Breast epithelium (tissue), 3 donors: ENCODE measurements around the gene UACA.

Source experiments
- CTCF ChIP-seq, 3 donors: fragments of 450-650 bp; IDR thresholded peaks; one replicate each; pipeline ENCODE4 v1.5.1; 2016 to 2017; ENCODE audit warnings: antibody characterized with exemption in 3 of 3, mild to moderate bottlenecking in 3 of 3, moderate library complexity in 3 of 3
- POLR2A ChIP-seq: fragments of 450-650 bp; IDR thresholded peaks from one replicate; pipeline ENCODE4 v1.6.1; 2016; ENCODE audit warnings: antibody characterized with exemption, mild to moderate bottlenecking, moderate library complexity

- TF ChIP-seq CTCF (IDR thresholded peaks at IDR 0.05) (no peak), POLR2A (no peak)
These were observed 55.6 kb downstream of the UACA start for GRCh38 chr15:70707686-70708300.
